Mesenchymal stem cell (in vitro differentiated cells and primary cell): ENCODE data around the gene SIK1.
"Not testable (repeated sequence)": the region's sequence is repeated elsewhere in the genome, so short reads cannot be mapped to it uniquely, and the experiment has no call there.

Experiments
- DNase-seq: peaks from one replicate; pipeline ENCODE4 v3.0.0-alpha.2; 2013
- H2AFZ ChIP-seq: one replicate; pipeline ENCODE4 v1.6.1; 2013; ENCODE audit warnings: low read depth, mild to moderate bottlenecking, control low read depth, inconsistent platforms, low read length, moderate library complexity
- H2AK5ac ChIP-seq: 2 replicates; pipeline ENCODE4 v1.6.1; 2013; ENCODE audit warnings: low read length, moderate library complexity, mild to moderate bottlenecking, inconsistent platforms; ENCODE audit not compliant: severe bottlenecking
- H2BK120ac ChIP-seq: one replicate; pipeline ENCODE4 v1.6.1; 2013; ENCODE audit warnings: low read depth, mild to moderate bottlenecking, inconsistent platforms, low read length, moderate library complexity
- H2BK12ac ChIP-seq, 2 experiments: one replicate each; pipeline ENCODE4 v1.6.1; 2013; ENCODE audit warnings: inconsistent platforms in 2 of 2, low read length in 2 of 2, mild to moderate bottlenecking in 2 of 2, moderate library complexity in 2 of 2, control low read depth in 1 of 2
- H2BK15ac ChIP-seq: one replicate; pipeline ENCODE4 v1.6.1; 2013; ENCODE audit warnings: mild to moderate bottlenecking, low read depth, inconsistent platforms; ENCODE audit not compliant: poor library complexity, severe bottlenecking
- H2BK5ac ChIP-seq: 2 replicates; pipeline ENCODE4 v1.6.1; 2013; ENCODE audit warnings: low read depth, mild to moderate bottlenecking, low read length, control low read depth, inconsistent platforms; ENCODE audit not compliant: poor library complexity, severe bottlenecking
- H3K14ac ChIP-seq, 2 experiments: one replicate each; pipeline ENCODE4 v1.6.1; 2013; ENCODE audit warnings: inconsistent platforms in 2 of 2, low read length in 2 of 2, control low read depth in 1 of 2, mild to moderate bottlenecking in 1 of 2, moderate library complexity in 1 of 2
- H3K18ac ChIP-seq, 2 experiments: one replicate each; pipeline ENCODE4 v1.6.1; 2013; ENCODE audit warnings: inconsistent platforms in 2 of 2, low read length in 2 of 2, control low read depth in 1 of 2, low read depth in 1 of 2, mild to moderate bottlenecking in 1 of 2
- H3K23ac ChIP-seq, 2 experiments: one replicate each; pipeline ENCODE4 v1.6.1; 2013; ENCODE audit warnings: inconsistent platforms in 2 of 2, low read length in 2 of 2, mild to moderate bottlenecking in 2 of 2, moderate library complexity in 2 of 2, control low read depth in 1 of 2
- H3K27ac ChIP-seq: 2 replicates; pipeline ENCODE4 v1.5.1; 2013; ENCODE audit warnings: mild to moderate bottlenecking, moderate library complexity, low read length, control low read depth, inconsistent platforms; ENCODE audit not compliant: poor library complexity, severe bottlenecking
- H3K27me3 ChIP-seq, 2 experiments: 2 replicates each; pipeline versions ENCODE4 v1.6.1 to v1.7.0; 2013; ENCODE audit warnings: low read length in 2 of 2, mild to moderate bottlenecking in 2 of 2, moderate library complexity in 2 of 2, control low read depth in 1 of 2, inconsistent platforms in 1 of 2; ENCODE audit not compliant: control insufficient read depth in 1 of 2, insufficient read depth in 1 of 2
- H3K36me3 ChIP-seq, 2 experiments: 2 replicates each; pipeline versions ENCODE4 v1.6.1 to v1.7.0; 2013; ENCODE audit warnings: low read length in 2 of 2, control low read depth in 1 of 2, inconsistent platforms in 1 of 2, low read depth in 1 of 2, mild to moderate bottlenecking in 1 of 2; ENCODE audit not compliant: insufficient read depth in 2 of 2, control insufficient read depth in 1 of 2
- H3K4ac ChIP-seq, 2 experiments: one replicate each; pipeline ENCODE4 v1.6.1; 2013; ENCODE audit warnings: inconsistent platforms in 2 of 2, low read length in 2 of 2, mild to moderate bottlenecking in 2 of 2, moderate library complexity in 2 of 2, control low read depth in 1 of 2, low read depth in 1 of 2
- H3K4me1 ChIP-seq: 2 replicates; pipeline ENCODE4 v1.6.1; 2013; ENCODE audit warnings: low read depth, low read length, control low read depth; ENCODE audit not compliant: control insufficient read depth, insufficient read depth
- H3K4me2 ChIP-seq: 2 replicates; pipeline ENCODE4 v1.6.1; 2013; ENCODE audit warnings: low read length, mild to moderate bottlenecking, inconsistent platforms; ENCODE audit not compliant: poor library complexity, severe bottlenecking
- H3K4me3 ChIP-seq, 2 experiments: 2 replicates each; pipeline versions ENCODE4 v1.5.1 to v1.7.0; 2013; ENCODE audit warnings: low read length in 2 of 2, mild to moderate bottlenecking in 2 of 2, control low read depth in 1 of 2, low read depth in 1 of 2; ENCODE audit not compliant: insufficient read depth in 1 of 2
- H3K79me1 ChIP-seq: replicated peaks from 2 replicates; pipeline ENCODE4 v1.6.1; 2013; ENCODE audit warnings: mild to moderate bottlenecking, control low read depth, low read length, inconsistent platforms; ENCODE audit not compliant: poor library complexity, severe bottlenecking
- H3K9ac ChIP-seq: 2 replicates; pipeline ENCODE4 v1.7.0; 2013; ENCODE audit warnings: mild to moderate bottlenecking, low read length, moderate library complexity
- H3K9me3 ChIP-seq: 2 replicates; pipeline ENCODE4 v1.7.0; 2013; ENCODE audit warnings: mild to moderate bottlenecking, low read length; ENCODE audit not compliant: control insufficient read depth
- H4K8ac ChIP-seq: one replicate; pipeline ENCODE4 v1.6.1; 2013; ENCODE audit warnings: inconsistent platforms, mild to moderate bottlenecking, low read length, moderate library complexity
- H4K91ac ChIP-seq: one replicate; pipeline ENCODE4 v1.6.1; 2013; ENCODE audit warnings: mild to moderate bottlenecking, low read length, inconsistent platforms
- WGBS: methylation state at CpG from one replicate; pipeline ENCODE4 v1.1.7; 2013; ENCODE audit warnings: mixed read lengths; 5-methylcytosine and 5-hydroxymethylcytosine counted together

The SIK1 gene

DNA sequence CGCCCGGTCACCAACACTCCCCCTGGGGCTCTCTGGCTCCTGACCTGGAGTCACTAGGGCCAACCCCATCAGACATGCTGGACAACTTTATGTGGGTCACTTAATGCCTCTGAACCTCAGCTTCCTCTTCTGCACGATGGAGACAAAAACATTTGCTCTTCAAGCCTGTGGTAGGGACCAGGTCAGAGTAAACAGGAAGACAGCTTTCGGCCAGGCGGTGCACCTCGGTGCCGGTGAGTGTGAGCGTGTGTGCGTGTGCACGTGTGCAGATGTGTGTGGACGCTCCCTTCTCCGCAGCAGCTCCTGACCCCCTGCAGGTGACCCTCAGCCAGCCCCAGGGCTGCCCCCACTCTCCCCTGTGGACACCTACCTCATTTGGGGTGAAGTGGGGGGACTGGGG, 28.4 kb downstream of the SIK1 start:
- H3K4me3 ChIP-seq, H3K36me3 ChIP-seq, H2BK15ac ChIP-seq, H2BK12ac ChIP-seq, H2AFZ ChIP-seq, H3K9me3 ChIP-seq, H3K14ac ChIP-seq, H3K27me3 ChIP-seq, DNase-seq, H2BK5ac ChIP-seq, H2AK5ac ChIP-seq, H4K91ac ChIP-seq, H3K4me1 ChIP-seq, H4K8ac ChIP-seq, H3K4me2 ChIP-seq, H3K9ac ChIP-seq, H3K23ac ChIP-seq, H3K18ac ChIP-seq, H3K4ac ChIP-seq, H3K79me1 ChIP-seq, H3K27ac ChIP-seq, H2BK120ac ChIP-seq: not testable (repeated sequence)
- WGBS = no CpG with 5 or more reads among the region's 12 CpGs

DNA sequence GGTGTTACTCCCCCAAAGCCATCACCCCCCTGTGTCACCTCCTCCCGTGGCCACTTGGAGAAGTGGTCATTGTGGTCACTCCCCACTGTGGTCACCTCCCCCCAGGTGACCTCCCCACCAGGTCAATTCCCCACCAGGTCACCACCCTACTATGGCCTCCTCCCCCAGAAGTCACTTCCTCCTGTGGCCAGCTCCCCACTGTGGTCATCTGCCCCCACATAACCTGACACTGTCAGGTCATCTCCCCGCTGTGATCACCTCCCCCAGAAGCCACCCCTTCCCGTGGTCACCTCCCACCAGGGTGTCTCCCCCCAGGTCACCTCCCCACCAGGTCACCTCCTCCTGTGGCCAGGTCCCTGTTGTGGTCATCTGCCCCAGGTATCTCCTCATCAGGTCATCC, 28.9 kb downstream of the SIK1 start:
- not testable (repeated sequence) for H3K4me3 ChIP-seq, H3K79me1 ChIP-seq, H3K18ac ChIP-seq, H2BK5ac ChIP-seq, H3K27me3 ChIP-seq, H3K36me3 ChIP-seq, H3K9me3 ChIP-seq, H2BK120ac ChIP-seq, H2AK5ac ChIP-seq, H3K27ac ChIP-seq, H3K4ac ChIP-seq, H3K4me2 ChIP-seq, H3K9ac ChIP-seq, H2AFZ ChIP-seq, H2BK12ac ChIP-seq, H3K23ac ChIP-seq, DNase-seq, H4K91ac ChIP-seq, H4K8ac ChIP-seq, H3K14ac ChIP-seq, H3K4me1 ChIP-seq, H2BK15ac ChIP-seq
- no CpG with 5 or more reads among the region's 3 CpGs for WGBS

DNA sequence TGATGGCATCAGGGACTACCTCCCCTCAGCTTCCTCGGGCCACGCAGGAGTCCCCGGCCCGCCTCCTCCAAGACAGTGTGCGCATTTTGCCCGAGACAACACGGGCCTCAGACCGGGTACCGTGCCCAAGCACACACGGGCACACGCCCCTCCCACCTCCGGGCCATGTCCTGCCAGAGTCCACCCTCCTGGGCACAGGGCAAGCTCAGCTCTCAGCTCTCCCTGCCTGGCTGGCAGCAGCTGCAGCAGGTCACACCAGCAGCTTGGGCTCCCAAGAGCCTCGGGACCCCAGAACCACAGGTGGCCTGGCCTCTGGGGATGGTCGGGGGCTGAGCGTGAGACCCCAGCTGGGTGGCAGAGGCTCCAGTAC, 29.5 kb downstream of the SIK1 start:
- H3K4me2 ChIP-seq, H3K4me1 ChIP-seq, H3K23ac ChIP-seq, H4K8ac ChIP-seq, H3K4ac ChIP-seq, H3K27me3 ChIP-seq, H3K4me3 ChIP-seq, H3K9ac ChIP-seq, H2BK12ac ChIP-seq, H2BK15ac ChIP-seq, DNase-seq, H2AK5ac ChIP-seq, H3K36me3 ChIP-seq, H3K9me3 ChIP-seq, H2BK5ac ChIP-seq, H3K79me1 ChIP-seq, H3K27ac ChIP-seq, H2BK120ac ChIP-seq, H3K18ac ChIP-seq, H3K14ac ChIP-seq, H4K91ac ChIP-seq, H2AFZ ChIP-seq: not testable (repeated sequence)
- WGBS = no CpG with 5 or more reads among the region's 15 CpGs

DNA sequence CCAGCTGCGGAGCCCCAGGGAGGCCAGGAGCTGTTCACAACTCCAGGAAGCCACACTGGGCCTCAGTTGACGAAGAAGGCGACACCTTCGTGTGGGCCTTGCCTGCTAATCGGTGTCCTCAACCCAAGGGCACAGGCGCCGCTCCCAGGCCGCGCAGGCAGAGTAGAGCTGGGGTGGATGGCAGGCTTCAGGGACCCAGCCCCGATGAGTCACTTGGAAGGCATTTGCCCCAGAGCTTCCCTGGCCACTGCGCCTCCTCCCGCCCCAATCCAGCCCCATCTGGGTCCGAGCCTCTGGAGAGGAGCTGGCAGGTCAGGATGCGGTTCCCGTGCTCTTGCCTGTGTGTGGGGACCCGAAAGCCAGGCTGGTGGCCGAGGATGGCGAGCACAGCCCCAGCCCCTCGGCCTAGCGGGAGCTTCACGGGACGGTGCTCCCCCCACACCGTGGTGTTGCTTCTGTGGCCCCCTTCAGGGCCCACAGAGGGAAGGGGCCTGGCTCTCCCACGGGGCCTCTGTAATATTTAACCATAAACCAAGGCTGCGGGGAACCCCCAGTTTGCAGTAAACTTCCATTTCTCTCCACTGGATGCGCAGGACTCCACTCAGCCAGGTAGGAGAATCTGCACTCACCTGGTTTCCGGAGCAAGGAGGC, 30.0 kb downstream of the SIK1 start:
- H2BK120ac ChIP-seq, H3K79me1 ChIP-seq, H4K91ac ChIP-seq, H2BK12ac ChIP-seq, H3K4me1 ChIP-seq, H3K4ac ChIP-seq, H2BK5ac ChIP-seq, H2AFZ ChIP-seq, H2BK15ac ChIP-seq, H3K36me3 ChIP-seq, H3K9me3 ChIP-seq, H2AK5ac ChIP-seq, H3K4me3 ChIP-seq, H3K23ac ChIP-seq, H4K8ac ChIP-seq, H3K27ac ChIP-seq, H3K4me2 ChIP-seq, DNase-seq, H3K9ac ChIP-seq, H3K14ac ChIP-seq, H3K18ac ChIP-seq, H3K27me3 ChIP-seq: not testable (repeated sequence)
- no CpG with 5 or more reads among the region's 27 CpGs for WGBS
